ENCODE data around the gene PLOD2.
A peak's percentile ranks its signal among the peaks of the same experiment; 100 is the strongest.

Gene PLOD2

GRCh38 chr3:146035366-146035765 is 125.6 kb downstream of the PLOD2 start:
- no peak for DNase-seq

DNA sequence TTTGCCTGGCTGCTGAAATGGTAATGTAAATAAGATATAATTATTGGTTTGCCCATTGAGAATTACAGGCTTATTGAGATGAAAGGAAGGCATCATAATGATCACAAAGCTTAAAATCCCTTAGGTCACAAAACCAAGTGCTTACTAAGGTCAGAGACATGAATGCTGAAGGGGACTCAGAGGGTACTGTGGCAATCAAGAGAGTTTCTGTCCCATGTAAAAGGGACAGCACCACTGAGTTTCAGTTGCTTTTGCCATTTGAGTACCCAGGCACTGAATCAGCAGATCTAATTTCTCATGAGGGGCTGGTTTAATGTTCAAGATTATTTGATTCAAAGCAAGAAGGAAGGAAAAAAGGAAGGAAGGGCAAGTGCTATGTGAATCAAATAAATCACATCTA is 127.0 kb downstream of the PLOD2 start:
- no peak for DNase-seq

DNA sequence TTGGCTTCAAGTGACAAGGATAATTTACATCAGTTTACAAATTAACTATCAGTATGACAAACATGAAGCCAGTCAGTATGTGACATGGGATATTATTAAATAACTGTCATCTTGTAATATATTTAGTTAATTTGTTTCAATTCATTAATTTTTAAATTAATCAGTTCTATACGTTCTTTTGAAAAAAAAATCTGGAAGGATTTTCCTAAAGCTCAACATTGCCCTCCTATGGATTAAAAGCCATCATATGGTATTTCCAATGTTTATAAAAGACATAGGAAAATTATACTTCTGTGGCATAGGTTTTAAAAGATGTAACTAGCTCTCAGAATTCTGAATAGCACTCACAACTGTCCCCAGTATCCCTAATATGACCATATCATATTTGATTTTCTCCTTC is 134.4 kb downstream of the PLOD2 start:
- DNase-seq: peak; percentile 13

- DNase-seq: no peak
Measured at GRCh38 chr3:146024260-146024659, 136.7 kb downstream of the PLOD2 start.

- DNase-seq: peak; percentile 23
Measured at GRCh38 chr3:146020969-146021368, 140.0 kb downstream of the PLOD2 start.

GRCh38 chr3:146019508-146019907 is 141.5 kb downstream of the PLOD2 start:
- DNase-seq: no peak

Data from NCI-H2171 treated with DMSO at 0.1 percent for 48 hours (cell line).